ENCODE data around the gene COQ3.

COQ3 gene

GRCh38 chr6:99334526-99335127 lies 59.4 kb downstream of the COQ3 start:
- H3K4me3 ChIP-seq (ENCODE audit: low read depth, low read length): no peak overlapping the region

GRCh38 chr6:99333068-99333467 lies 60.9 kb downstream of the COQ3 start:
- H3K4me3 ChIP-seq (ENCODE audit: low read depth, low read length): no peak overlapping the region

- H3K4me3 ChIP-seq (ENCODE audit: low read depth, low read length): no peak overlapping the region
Measured at GRCh38 chr6:99331531-99331930, 62.5 kb downstream of the COQ3 start.

DNA sequence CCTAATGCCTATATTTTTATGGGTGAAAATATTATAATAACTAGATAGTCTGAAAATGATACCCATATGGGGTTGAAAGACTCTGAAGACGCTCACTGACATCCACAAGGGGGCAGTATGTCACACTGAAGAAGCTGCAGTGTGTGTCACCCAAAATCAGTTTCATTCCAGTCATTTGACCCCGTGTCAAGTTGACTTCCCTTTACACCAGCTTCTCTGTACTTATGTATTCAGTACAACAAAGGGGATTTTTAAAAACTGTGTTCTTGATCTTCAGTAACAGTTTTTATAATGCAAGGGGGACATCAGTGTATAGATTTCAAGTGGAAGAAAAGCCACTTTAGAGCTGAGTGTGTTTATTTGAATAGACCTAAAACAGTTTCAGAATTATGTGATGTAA lies 63.8 kb downstream of the COQ3 start:
- no peak overlapping the region for H3K4me3 ChIP-seq (ENCODE audit: low read depth, low read length)

- H3K4me3 ChIP-seq (ENCODE audit: low read depth, low read length): no peak overlapping the region
Measured at GRCh38 chr6:99324996-99325395, 69.0 kb downstream of the COQ3 start.

All from iPS-11a (cell line).